VCaP (cell line): ENCODE data around the gene GPR173.
A peak's percentile ranks its signal among the peaks of the same experiment; 100 is the strongest.

ENCODE experiments used
- H3K27ac ChIP-seq: fragments of 450-650 bp; 2 replicates; pipeline ENCODE4 v1.5.1; 2017
- CTCF ChIP-seq: fragments of 450-650 bp; conservative IDR thresholded peaks from 2 replicates; pipeline ENCODE4 v1.5.1; 2017; ENCODE audit warnings: mild to moderate bottlenecking, moderate library complexity

Gene GPR173

GRCh38 chrX:53085661-53086229 is 37.2 kb downstream of the GPR173 start:
- no peak overlapping the region for H3K27ac ChIP-seq
- TF ChIP-seq CTCF: no peak

GRCh38 chrX:53086464-53086863 is 37.9 kb downstream of the GPR173 start:
- H3K27ac ChIP-seq: no peak overlapping the region
- no peak for TF ChIP-seq CTCF

- TF ChIP-seq CTCF: no peak
- no peak overlapping the region for H3K27ac ChIP-seq
These were observed 38.8 kb downstream of the GPR173 start for GRCh38 chrX:53087388-53087831.

- H3K27ac ChIP-seq: peak overlapping the region; percentile 58
- TF ChIP-seq CTCF: no peak
These were observed 39.8 kb downstream of the GPR173 start for GRCh38 chrX:53088136-53088974.

GRCh38 chrX:53089224-53089842 is 40.7 kb downstream of the GPR173 start:
- H3K27ac ChIP-seq: peak overlapping the region; percentile 58
- TF ChIP-seq CTCF: peak; percentile 69

GRCh38 chrX:53089925-53090324 is 41.3 kb downstream of the GPR173 start:
- no peak for TF ChIP-seq CTCF
- H3K27ac ChIP-seq: no peak overlapping the region

- H3K27ac ChIP-seq: no peak overlapping the region
- TF ChIP-seq CTCF: no peak
These were observed 42.8 kb downstream of the GPR173 start for GRCh38 chrX:53091354-53091753.
